Hepatocyte (in vitro differentiated cells): Measurements from ENCODE around the gene RPS23.

Experiments used
- EZH2 ChIP-seq: fragments of 200-600 bp; sonication (generic); IDR thresholded peaks from 2 replicates; pipeline ENCODE4 v1.6.1; 2016; ENCODE audit warnings: antibody characterized with exemption, mild to moderate bottlenecking, borderline replicate concordance
- TF ChIP-seq, protein P1 (sequence below): fragments of 200-600 bp; sonication (generic); IDR thresholded peaks from 2 replicates; pipeline ENCODE4 v1.5.1; 2016; ENCODE audit warnings: antibody characterized with exemption, mild to moderate bottlenecking; ENCODE audit not compliant: poor library complexity

DNA sequence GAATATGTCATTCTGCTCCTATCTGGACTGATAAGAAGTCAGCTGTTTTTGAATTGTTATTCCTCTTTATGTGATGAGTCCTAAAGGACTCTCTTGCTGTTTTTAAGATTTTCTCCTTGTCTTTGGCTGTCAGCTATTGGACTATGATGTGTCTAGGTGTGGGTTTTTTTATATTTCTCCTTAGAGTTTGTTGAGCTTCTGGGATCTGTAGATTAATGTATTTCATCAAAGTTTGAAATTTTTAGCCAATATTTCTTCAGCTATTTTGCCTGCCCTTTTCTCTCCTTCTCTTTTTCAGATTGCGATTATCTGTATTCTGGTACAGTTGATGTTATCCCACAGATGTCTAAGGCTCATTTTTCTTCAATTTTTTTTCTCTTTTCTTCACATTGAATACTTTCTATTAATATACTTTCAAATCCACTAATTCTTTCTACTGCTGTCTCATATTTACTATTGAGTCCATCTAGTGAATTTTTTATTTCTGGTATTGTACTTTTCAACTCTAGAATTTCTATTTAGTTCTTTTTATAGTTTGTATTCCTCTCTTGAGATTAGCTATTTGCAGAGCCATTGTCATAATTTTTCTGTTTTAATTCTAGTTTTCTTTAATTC is 31.1 kb downstream of the RPS23 start:
- TF ChIP-seq, protein P1, sequence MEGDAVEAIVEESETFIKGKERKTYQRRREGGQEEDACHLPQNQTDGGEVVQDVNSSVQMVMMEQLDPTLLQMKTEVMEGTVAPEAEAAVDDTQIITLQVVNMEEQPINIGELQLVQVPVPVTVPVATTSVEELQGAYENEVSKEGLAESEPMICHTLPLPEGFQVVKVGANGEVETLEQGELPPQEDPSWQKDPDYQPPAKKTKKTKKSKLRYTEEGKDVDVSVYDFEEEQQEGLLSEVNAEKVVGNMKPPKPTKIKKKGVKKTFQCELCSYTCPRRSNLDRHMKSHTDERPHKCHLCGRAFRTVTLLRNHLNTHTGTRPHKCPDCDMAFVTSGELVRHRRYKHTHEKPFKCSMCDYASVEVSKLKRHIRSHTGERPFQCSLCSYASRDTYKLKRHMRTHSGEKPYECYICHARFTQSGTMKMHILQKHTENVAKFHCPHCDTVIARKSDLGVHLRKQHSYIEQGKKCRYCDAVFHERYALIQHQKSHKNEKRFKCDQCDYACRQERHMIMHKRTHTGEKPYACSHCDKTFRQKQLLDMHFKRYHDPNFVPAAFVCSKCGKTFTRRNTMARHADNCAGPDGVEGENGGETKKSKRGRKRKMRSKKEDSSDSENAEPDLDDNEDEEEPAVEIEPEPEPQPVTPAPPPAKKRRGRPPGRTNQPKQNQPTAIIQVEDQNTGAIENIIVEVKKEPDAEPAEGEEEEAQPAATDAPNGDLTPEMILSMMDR = no peak
- TF ChIP-seq EZH2 = no peak
